Loucy (cell line): ENCODE results near the gene MTERF2.
A peak's percentile ranks its signal among the peaks of the same experiment; 100 is the strongest.

Experiments used
- H2AFZ ChIP-seq: fragments of 200-600 bp; sonication (generic); 2 replicates; pipeline ENCODE4 v1.6.0; 2016; ENCODE audit warnings: antibody characterized with exemption, mild to moderate bottlenecking, low read length, moderate library complexity
- H3F3A ChIP-seq: fragments of 200-600 bp; 2 replicates; pipeline ENCODE4 v1.6.0; 2016; ENCODE audit warnings: antibody characterized with exemption, low read depth, mild to moderate bottlenecking
- H3K27me3 ChIP-seq: fragments of 200-600 bp; sonication (generic); 2 replicates; pipeline ENCODE4 v1.6.1; 2014; ENCODE audit warnings: low read length, mild to moderate bottlenecking; ENCODE audit not compliant: insufficient read depth, poor library complexity, severe bottlenecking
- H3K36me3 ChIP-seq: fragments of 200-600 bp; sonication (generic); 2 replicates; pipeline ENCODE4 v1.6.1; 2016; ENCODE audit warnings: low read length; ENCODE audit not compliant: insufficient read depth
- H3K4me1 ChIP-seq: fragments of 200-600 bp; sonication (generic); 2 replicates; pipeline ENCODE4 v1.5.1; 2014; ENCODE audit warnings: low read length, mild to moderate bottlenecking; ENCODE audit not compliant: insufficient read depth, poor library complexity, severe bottlenecking
- H3K4me2 ChIP-seq: fragments of 200-600 bp; sonication (generic); 2 replicates; pipeline ENCODE4 v1.6.0; 2014; ENCODE audit warnings: antibody characterized with exemption, low read length, low read depth, mild to moderate bottlenecking; ENCODE audit not compliant: poor library complexity, severe bottlenecking
- H3K4me3 ChIP-seq: fragments of 200-600 bp; sonication (generic); 2 replicates; pipeline ENCODE4 v1.5.1; 2014; ENCODE audit warnings: low read length, mild to moderate bottlenecking, mixed read lengths; ENCODE audit not compliant: poor library complexity, severe bottlenecking
- H3K79me2 ChIP-seq: fragments of 200-600 bp; sonication (generic); 2 replicates; pipeline ENCODE4 v1.6.1; 2014; ENCODE audit warnings: low read length; ENCODE audit not compliant: insufficient read depth
- H3K9ac ChIP-seq: fragments of 200-600 bp; sonication (generic); 2 replicates; pipeline ENCODE4 v1.6.0; 2014; ENCODE audit warnings: mild to moderate bottlenecking, low read depth, low read length, moderate library complexity; ENCODE audit not compliant: poor library complexity, severe bottlenecking
- H3K9me2 ChIP-seq: fragments of 200-600 bp; sonication (generic); replicated peaks from 2 replicates; pipeline ENCODE4 v1.6.1; 2016; ENCODE audit warnings: low read depth, low read length, mixed read lengths
- H3K9me3 ChIP-seq: fragments of 200-600 bp; sonication (generic); 2 replicates; pipeline ENCODE4 v1.6.1; 2014; ENCODE audit warnings: mild to moderate bottlenecking, antibody characterized with exemption, low read length, low read depth; ENCODE audit not compliant: insufficient read depth
- H4K20me1 ChIP-seq: fragments of 200-600 bp; sonication (generic); 2 replicates; pipeline ENCODE4 v1.6.0; 2014; ENCODE audit warnings: antibody characterized with exemption, low read length, mild to moderate bottlenecking; ENCODE audit not compliant: insufficient read depth, poor library complexity, severe bottlenecking
- CTCF ChIP-seq: fragments of 200-600 bp; sonication (generic); conservative IDR thresholded peaks from 2 replicates; pipeline ENCODE4 v1.5.1; 2014; ENCODE audit warnings: mild to moderate bottlenecking, antibody characterized with exemption, low read length
- EZH2phosphoT487 ChIP-seq: fragments of 200-600 bp; IDR thresholded peaks from 2 replicates; pipeline ENCODE4 v1.6.1; 2018; ENCODE audit warnings: antibody characterized with exemption, mild to moderate bottlenecking, moderate library complexity, borderline replicate concordance

Gene MTERF2

GRCh38 chr12:106955377-106956047 is 31.4 kb downstream of the MTERF2 start, which contains the start of gene TMEM263:
Gene TMEM263, plus strand, starts transcription at chr12:106955907. Its CDS starts 11,210 bp downstream, at chr12:106967117.
- Histone ChIP-seq H3F3A (no peaks in the 10 kb centered on the region), H3K4me1 (peaks cover 40% of the 10 kb centered on the region), H4K20me1 (peaks cover 32% of the 10 kb centered on the region), H3K9me2 (no peaks in the 10 kb centered on the region), H3K9me3 (no peaks in the 10 kb centered on the region), H3K36me3 (no peaks in the 10 kb centered on the region), H3K4me2 (peak within 1 kb of the TSS; percentile 98), H3K4me3 (peak within 1 kb of the TSS; percentile 81), H3K27me3 (no peaks in the 10 kb centered on the region), H3K9ac (peak within 1 kb of the TSS; percentile 95), H2AFZ (peak within 1 kb of the TSS; percentile 81), H3K79me2 (peaks cover 66% of the 10 kb centered on the region)
- TF ChIP-seq EZH2phosphoT487 (no peak), CTCF (no peak)

DNA sequence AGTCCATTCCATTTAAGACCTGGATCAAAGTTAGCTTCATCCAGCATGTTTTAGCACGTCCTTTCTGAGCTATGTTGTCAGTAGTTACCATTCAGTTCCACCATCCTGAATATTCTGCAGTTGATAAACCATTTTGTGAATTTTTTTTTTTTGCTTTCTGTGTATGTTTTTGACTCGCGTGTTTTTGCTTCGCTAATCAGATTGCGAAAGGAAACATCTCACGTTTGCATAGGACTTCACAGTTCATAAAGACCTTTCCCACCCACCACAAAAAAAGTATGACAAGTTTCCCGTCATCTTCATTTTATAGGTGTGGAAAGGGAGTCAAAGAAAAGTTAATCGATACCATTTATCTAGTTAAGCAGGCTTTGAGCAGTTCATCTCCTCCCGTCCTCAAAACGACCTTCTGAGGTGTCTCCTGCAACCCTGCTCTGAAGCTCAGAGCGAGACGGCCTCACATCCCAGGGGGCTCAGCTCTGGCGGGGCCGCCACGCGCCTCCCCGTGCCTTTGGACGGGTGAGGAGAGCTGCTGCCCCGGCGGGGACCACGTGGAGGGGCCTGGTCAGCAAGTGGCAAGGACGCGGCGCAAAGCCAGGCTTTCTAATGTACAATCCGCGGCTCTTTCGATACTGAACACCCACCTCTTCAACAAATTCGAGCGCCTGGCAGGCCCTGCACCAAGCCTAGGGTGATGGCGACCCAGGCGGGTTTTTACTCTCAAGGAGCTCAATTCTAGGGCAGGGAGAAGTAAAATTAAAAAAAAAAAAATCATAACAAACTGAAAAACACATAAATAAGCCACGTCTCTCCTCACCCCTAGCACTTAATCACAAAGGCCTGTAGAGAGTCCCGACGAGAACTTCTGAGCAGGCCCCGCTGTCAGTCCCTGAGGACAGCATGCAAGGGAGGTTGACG is 32.2 kb downstream of the MTERF2 start:
- no peaks in the 10 kb centered on the region for H3K9me2 ChIP-seq
- H3K36me3 ChIP-seq = no peaks in the 10 kb centered on the region
- peak overlapping the region; percentile 98 for H3K4me2 ChIP-seq
- H3K9ac ChIP-seq = peak overlapping the region; percentile 95
- peak overlapping the region; percentile 81 for H3K4me3 ChIP-seq
- H3K79me2 ChIP-seq = peaks cover 59% of the 10 kb centered on the region
- TF ChIP-seq EZH2phosphoT487 (no peak), CTCF (no peak)
- H3K9me3 ChIP-seq = no peaks in the 10 kb centered on the region
- peaks cover 27% of the 10 kb centered on the region for H4K20me1 ChIP-seq
- H2AFZ ChIP-seq = peak overlapping the region; percentile 81
- no peaks in the 10 kb centered on the region for H3F3A ChIP-seq
- H3K4me1 ChIP-seq = peaks cover 40% of the 10 kb centered on the region
- no peaks in the 10 kb centered on the region for H3K27me3 ChIP-seq

GRCh38 chr12:106953352-106954250 is 33.3 kb downstream of the MTERF2 start:
- H3K4me1 ChIP-seq = peaks cover 31% of the 10 kb centered on the region
- no peak for TF ChIP-seq EZH2phosphoT487
- no peak for TF ChIP-seq CTCF
- no peaks in the 10 kb centered on the region for H3K36me3 ChIP-seq
- no peaks in the 10 kb centered on the region for H3K27me3 ChIP-seq
- peak overlapping the region; percentile 81 for H3K4me3 ChIP-seq
- no peaks in the 10 kb centered on the region for H3F3A ChIP-seq
- no peak overlapping the region for H2AFZ ChIP-seq
- H3K9ac ChIP-seq = peak overlapping the region; percentile 95
- no peaks in the 10 kb centered on the region for H3K9me2 ChIP-seq
- peaks cover 18% of the 10 kb centered on the region for H4K20me1 ChIP-seq
- peaks cover 48% of the 10 kb centered on the region for H3K79me2 ChIP-seq
- peaks cover 3% of the 10 kb centered on the region; the same call in 1 of the 2 replicates for H3K9me3 ChIP-seq
- H3K4me2 ChIP-seq = peak overlapping the region; percentile 98
